ENCODE data around the gene GATAD2A. TPM values are rescaled to one million over a fixed set of nuclear protein-coding genes. Genes with fewer than 3 reads are reported as not detected.

Gene GATAD2A
- total and polyA plus RNA-seq, 9 of the 15 experiments (the other 6 are each of a cell fraction or from before 2014, with no cell fraction given), result 2.4 to 226 (median 44.2) TPM

GRCh38 chr19:19515642-19516519 lies 110.4 kb downstream of the GATAD2A start, which contains the start of gene NDUFA13 (continued):
- no peak for TF ChIP-seq KLF10 (CRISPR knock-in tag; IDR thresholded peaks at IDR 0.05)
- TF ChIP-seq NR3C1 (CRISPR knock-in tag; IDR thresholded peaks at IDR 0.05), result 0 out of 2 replicates have a peak, but pooled peaks have one; percentile 56
- no peak for TF ChIP-seq KLF13 (tag; IDR thresholded peaks at IDR 0.05; ENCODE audit: borderline replicate concordance, low read depth)
- no peak for TF ChIP-seq ZNF133 (CRISPR knock-in tag; IDR thresholded peaks at IDR 0.05)
- TF ChIP-seq SUPT5H (IDR thresholded peaks at IDR 0.05), result peak; percentile 87
- no peak for TF ChIP-seq ESRRB (CRISPR knock-in tag; IDR thresholded peaks at IDR 0.05; ENCODE audit: borderline replicate concordance)
- peak; percentile 60; the same call in 1 of the 2 replicates for TF ChIP-seq THAP12 (CRISPR knock-in tag; IDR thresholded peaks at IDR 0.05)
- TF ChIP-seq CREB3L1 (IDR thresholded peaks at IDR 0.05; ENCODE audit: borderline replicate concordance, low read depth), result no peak
- no peak for TF ChIP-seq CBX8 (IDR thresholded peaks at IDR 0.05; ENCODE audit: borderline replicate concordance, extremely low read depth, low read depth, low read length, poor library complexity, severe bottlenecking)
- peak; percentile 35; the same call in 1 of the 2 replicates for TF ChIP-seq FOSL1 (tag; conservative IDR thresholded peaks at IDR 0.05)
- no peak for TF ChIP-seq DDX20 (tag; IDR thresholded peaks at IDR 0.05; ENCODE audit: low read depth)
- peak; percentile 64 for TF ChIP-seq ZBTB12 (CRISPR knock-in tag; IDR thresholded peaks at IDR 0.05)
- TF ChIP-seq CTBP1 (IDR thresholded peaks at IDR 0.05; ENCODE audit: borderline replicate concordance), result peak; percentile 63; the same call in 1 of the 2 replicates
- no peak for TF ChIP-seq AFF4 (CRISPR knock-in tag; IDR thresholded peaks at IDR 0.05)
- TF ChIP-seq ZNF699 (CRISPR knock-in tag; IDR thresholded peaks at IDR 0.05; ENCODE audit: insufficient replicate concordance), result no peak
- peak; percentile 90 for TF ChIP-seq POLR2H (tag; IDR thresholded peaks at IDR 0.05; ENCODE audit: low read depth)
- TF ChIP-seq SRSF7 (optimal IDR thresholded peaks at IDR 0.05; ENCODE audit: low read depth, low read length), result no peak
- no peak for TF ChIP-seq ZFP36 (IDR thresholded peaks at IDR 0.05; ENCODE audit: low read depth, low read length, partially characterized antibody)
